Thyroid gland (tissue), 4 donors: ENCODE data around the gene SCN8A.

Experiments
- POLR2A ChIP-seq, 2 donors: fragments of 450-650 bp; IDR thresholded peaks; one replicate each; pipeline ENCODE4 v1.6.1; 2017; ENCODE audit warnings: antibody characterized with exemption in 2 of 2, mild to moderate bottlenecking in 2 of 2, moderate library complexity in 1 of 2
- TF ChIP-seq, protein P1 (sequence below), 6 experiments: fragments of 200-600 bp in 3 of 6; fragments of 450-650 bp in 3 of 6; sonication (generic) in 3 of 6; IDR thresholded peaks; one replicate each; pipeline ENCODE4 v1.5.1; 2016 to 2019; ENCODE audit warnings: antibody characterized with exemption in 6 of 6, mild to moderate bottlenecking in 2 of 6, inconsistent platforms in 1 of 6, moderate library complexity in 1 of 6

DNA sequence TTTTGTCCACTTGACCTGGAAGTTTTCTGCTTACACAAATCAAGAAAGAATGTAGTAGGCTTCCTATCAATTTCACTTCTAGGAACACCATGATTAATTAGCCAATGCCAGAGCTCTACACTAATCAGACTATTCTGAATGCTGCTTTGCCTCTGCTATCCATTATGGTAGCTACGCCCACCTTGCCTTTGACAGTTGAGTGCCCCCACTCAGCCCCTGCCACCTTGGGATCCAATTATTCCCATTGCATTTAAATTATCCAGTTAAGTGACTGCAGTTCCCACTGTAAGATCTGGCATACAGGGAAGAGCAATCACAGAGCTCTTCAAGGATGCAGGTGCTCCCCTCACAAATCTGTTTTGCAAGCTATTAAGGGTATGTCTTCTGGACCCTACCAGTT, 210.0 kb downstream of the SCN8A start:
- TF ChIP-seq, protein P1, sequence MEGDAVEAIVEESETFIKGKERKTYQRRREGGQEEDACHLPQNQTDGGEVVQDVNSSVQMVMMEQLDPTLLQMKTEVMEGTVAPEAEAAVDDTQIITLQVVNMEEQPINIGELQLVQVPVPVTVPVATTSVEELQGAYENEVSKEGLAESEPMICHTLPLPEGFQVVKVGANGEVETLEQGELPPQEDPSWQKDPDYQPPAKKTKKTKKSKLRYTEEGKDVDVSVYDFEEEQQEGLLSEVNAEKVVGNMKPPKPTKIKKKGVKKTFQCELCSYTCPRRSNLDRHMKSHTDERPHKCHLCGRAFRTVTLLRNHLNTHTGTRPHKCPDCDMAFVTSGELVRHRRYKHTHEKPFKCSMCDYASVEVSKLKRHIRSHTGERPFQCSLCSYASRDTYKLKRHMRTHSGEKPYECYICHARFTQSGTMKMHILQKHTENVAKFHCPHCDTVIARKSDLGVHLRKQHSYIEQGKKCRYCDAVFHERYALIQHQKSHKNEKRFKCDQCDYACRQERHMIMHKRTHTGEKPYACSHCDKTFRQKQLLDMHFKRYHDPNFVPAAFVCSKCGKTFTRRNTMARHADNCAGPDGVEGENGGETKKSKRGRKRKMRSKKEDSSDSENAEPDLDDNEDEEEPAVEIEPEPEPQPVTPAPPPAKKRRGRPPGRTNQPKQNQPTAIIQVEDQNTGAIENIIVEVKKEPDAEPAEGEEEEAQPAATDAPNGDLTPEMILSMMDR (IDR thresholded peaks at IDR 0.05) = no peak
- TF ChIP-seq POLR2A (IDR thresholded peaks at IDR 0.05) = no peak
